Lung (tissue), 12 donors: ENCODE results near the gene TRIM41. TPM values are rescaled to one million over a fixed set of nuclear protein-coding genes. Genes with fewer than 3 reads are reported as not detected.

Experiments used
- ATAC-seq: fragments of 200-7000 bp; cut with Tn5 transposase; one replicate; pipeline ENCODE4 v1.9.1; 2020; ENCODE audit warnings: moderate number of reproducible peaks; ENCODE audit not compliant: insufficient read depth, low FRiP score
- DNase-seq, 3 donors: peaks; one replicate each; pipeline ENCODE4 v3.0.0-alpha.2; 2013 to 2017
- H3K27ac ChIP-seq, 2 donors: one replicate each; pipeline ENCODE4 v1.5.1; 2013; ENCODE audit warnings: mild to moderate bottlenecking in 2 of 2, moderate library complexity in 2 of 2, control low read depth in 1 of 2, inconsistent platforms in 1 of 2, low read depth in 1 of 2, low read length in 1 of 2
- H3K27me3 ChIP-seq, 3 donors: one replicate each; pipeline ENCODE4 v1.5.1; 2013; ENCODE audit warnings: low read length in 2 of 3; ENCODE audit not compliant: control insufficient read depth in 3 of 3, insufficient read depth in 3 of 3
- H3K36me3 ChIP-seq, 4 donors: one replicate each; pipeline ENCODE4 v1.5.1; 2013; ENCODE audit warnings: low read length in 4 of 4, mild to moderate bottlenecking in 1 of 4, moderate library complexity in 1 of 4; ENCODE audit not compliant: control insufficient read depth in 4 of 4, insufficient read depth in 4 of 4
- H3K4me1 ChIP-seq, 5 donors: one replicate each; pipeline ENCODE4 v1.5.1; 2013; ENCODE audit warnings: low read length in 5 of 5, mild to moderate bottlenecking in 2 of 5, moderate library complexity in 1 of 5; ENCODE audit not compliant: control insufficient read depth in 5 of 5, insufficient read depth in 5 of 5
- H3K4me3 ChIP-seq: one replicate; pipeline ENCODE4 v1.5.1; 2013; ENCODE audit warnings: mild to moderate bottlenecking, control low read depth, moderate library complexity
- H3K9ac ChIP-seq, 2 donors: one replicate each; pipeline ENCODE4 v1.5.1; 2013; ENCODE audit warnings: low read length in 2 of 2, control low read depth in 1 of 2; ENCODE audit not compliant: insufficient read depth in 1 of 2
- H3K9me3 ChIP-seq, 4 donors: one replicate each; pipeline ENCODE4 v1.5.1; 2013; ENCODE audit warnings: low read length in 3 of 4, mild to moderate bottlenecking in 1 of 4, moderate library complexity in 1 of 4; ENCODE audit not compliant: control insufficient read depth in 4 of 4, insufficient read depth in 3 of 4
- WGBS, 2 donors: extraction: QIAGEN DNeasy Blood & Tissue Kit; methylation state at CpG; one replicate each; pipeline ENCODE4 v1.1.7; 2013; 5-methylcytosine and 5-hydroxymethylcytosine counted together
- polyA plus RNA-seq, 2 donors: library from polyadenylated mRNA; stranded (reverse); fragments of 200-250 nt; gene quantifications; one replicate each; pipeline ENCODE4 v1.2.1, GENCODE V29; 2013
- total RNA-seq, 2 donors: library from RNA; depleted of rRNA in 1 of 2; stranded (reverse); fragments of >200 nt in 1 of 2; gene quantifications; one replicate each; pipeline ENCODE4 v1.2.1, GENCODE V29; 2014 to 2021
- TF ChIP-seq, protein P1 (sequence below): IDR thresholded peaks from 2 replicates; pipeline ENCODE4 v1.5.1; 2012; ENCODE audit warnings: mild to moderate bottlenecking; ENCODE audit errors: control extremely low read depth, extremely low read depth
- donor health status: control.
- donor health status: control.
- donor health status: Bipolar disorder and iron deficiency.
- donor health status: healthy.
- donor health status: DM: yes; HTN: yes; CAD: no.

The TRIM41 gene
- total and polyA plus RNA-seq, 4 donors: 13.1 to 38.6 (median 22.2) TPM

DNA sequence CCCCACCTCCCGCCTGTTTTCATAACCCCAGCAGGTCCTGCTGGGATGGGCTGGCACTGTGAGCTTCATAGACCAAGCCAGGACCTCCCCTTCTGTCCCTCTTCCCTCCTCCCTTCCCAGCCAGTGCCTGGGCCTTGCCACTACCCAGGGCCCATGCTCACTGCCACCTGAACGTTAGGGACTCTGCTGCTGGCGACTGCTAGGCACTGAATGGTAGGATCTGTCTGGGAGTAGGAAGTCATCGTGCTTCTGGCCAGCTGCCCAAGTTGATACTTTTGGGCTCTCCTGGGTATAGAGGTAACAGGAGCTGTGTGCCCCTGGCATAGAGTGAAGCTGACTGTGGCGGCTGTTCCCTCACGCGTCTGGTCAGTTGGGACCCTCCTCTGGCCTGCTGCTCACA is 8.4 kb downstream of the TRIM41 start:
- DNase-seq (no peak), ATAC-seq (no peak)
- Histone ChIP-seq H3K9me3 (no peaks in the 10 kb centered on the region), H3K9ac (no peak overlapping the region), H3K4me1 (no peaks in the 10 kb centered on the region), H3K36me3 (peaks cover 15 to 52% (median 39%) of the 10 kb centered on the region in 4 donors), H3K4me3 (no peak overlapping the region), H3K27ac (no peak overlapping the region), H3K27me3 (no peaks in the 10 kb centered on the region)
- 93 to 96% methylated on average over 7 of the region's 7 CpGs for WGBS, 2 donors
- TF ChIP-seq, protein P1, sequence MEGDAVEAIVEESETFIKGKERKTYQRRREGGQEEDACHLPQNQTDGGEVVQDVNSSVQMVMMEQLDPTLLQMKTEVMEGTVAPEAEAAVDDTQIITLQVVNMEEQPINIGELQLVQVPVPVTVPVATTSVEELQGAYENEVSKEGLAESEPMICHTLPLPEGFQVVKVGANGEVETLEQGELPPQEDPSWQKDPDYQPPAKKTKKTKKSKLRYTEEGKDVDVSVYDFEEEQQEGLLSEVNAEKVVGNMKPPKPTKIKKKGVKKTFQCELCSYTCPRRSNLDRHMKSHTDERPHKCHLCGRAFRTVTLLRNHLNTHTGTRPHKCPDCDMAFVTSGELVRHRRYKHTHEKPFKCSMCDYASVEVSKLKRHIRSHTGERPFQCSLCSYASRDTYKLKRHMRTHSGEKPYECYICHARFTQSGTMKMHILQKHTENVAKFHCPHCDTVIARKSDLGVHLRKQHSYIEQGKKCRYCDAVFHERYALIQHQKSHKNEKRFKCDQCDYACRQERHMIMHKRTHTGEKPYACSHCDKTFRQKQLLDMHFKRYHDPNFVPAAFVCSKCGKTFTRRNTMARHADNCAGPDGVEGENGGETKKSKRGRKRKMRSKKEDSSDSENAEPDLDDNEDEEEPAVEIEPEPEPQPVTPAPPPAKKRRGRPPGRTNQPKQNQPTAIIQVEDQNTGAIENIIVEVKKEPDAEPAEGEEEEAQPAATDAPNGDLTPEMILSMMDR: no peak

DNA sequence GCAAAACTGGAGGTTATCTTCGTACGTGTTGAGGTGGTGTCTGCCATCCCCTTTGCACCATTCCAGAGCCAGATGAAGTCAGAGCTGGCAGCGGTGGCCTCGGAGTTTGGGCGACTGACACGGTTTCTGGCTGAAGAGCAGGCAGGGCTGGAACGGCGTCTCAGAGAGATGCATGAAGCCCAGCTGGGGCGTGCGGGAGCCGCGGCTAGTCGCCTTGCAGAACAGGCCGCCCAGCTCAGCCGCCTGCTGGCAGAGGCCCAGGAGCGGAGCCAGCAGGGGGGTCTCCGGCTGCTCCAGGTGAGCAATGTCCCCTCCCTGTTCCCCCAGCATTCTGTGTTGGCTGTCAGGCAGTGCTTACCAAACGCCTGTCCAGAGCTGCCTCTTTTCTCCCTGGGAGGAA is 9.5 kb downstream of the TRIM41 start:
- no peak overlapping the region for H3K4me3 ChIP-seq
- H3K9me3 ChIP-seq: no peaks in the 10 kb centered on the region
- H3K4me1 ChIP-seq: no peaks in the 10 kb centered on the region
- DNase-seq (no peak), ATAC-seq (no peak)
- TF ChIP-seq, protein P1: no peak
- H3K9ac ChIP-seq: no peak overlapping the region
- no peaks in the 10 kb centered on the region for H3K27me3 ChIP-seq
- peak overlapping the region in 1 of 2 donors; percentile 32 for H3K27ac ChIP-seq
- 86 to 90% methylated on average over 18 of the region's 18 CpGs for WGBS, 2 donors
- H3K36me3 ChIP-seq: peaks cover 26 to 63% (median 49%) of the 10 kb centered on the region in 4 donors

DNA sequence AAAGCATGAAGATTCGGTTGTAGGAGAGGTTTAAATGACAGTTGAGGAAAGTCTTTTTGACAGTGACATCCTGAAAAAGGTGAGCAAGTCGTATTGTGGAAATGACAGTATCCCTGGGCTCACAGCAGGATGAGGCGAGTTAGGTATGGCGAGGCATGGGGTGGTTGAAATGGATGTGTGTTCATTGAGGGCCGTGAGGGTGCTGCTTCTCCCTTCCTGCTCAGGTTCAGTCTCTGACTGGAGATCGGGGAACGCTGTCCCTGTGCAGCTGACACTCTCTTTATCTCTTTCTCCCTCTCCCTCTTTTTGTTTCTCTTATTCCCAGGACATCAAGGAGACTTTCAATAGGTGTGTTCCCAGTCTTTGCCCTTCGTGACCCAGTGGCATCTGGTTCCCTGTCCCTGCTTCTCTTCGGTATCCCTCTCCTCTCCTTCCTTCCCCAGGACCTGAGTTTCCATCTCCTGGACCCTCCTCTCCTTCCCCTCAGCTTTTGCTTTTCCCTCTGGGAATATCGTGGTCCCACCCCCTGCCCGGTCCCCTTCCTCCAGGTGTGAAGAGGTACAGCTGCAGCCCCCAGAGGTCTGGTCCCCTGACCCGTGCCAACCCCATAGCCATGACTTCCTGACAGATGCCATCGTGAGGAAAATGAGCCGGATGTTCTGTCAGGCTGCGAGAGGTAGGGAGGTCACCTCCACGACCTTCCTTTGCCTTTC is 10.2 kb downstream of the TRIM41 start:
- Histone ChIP-seq H3K9ac (no peak overlapping the region), H3K27me3 (no peaks in the 10 kb centered on the region), H3K4me3 (no peak overlapping the region), H3K36me3 (peaks cover 33 to 68% (median 55%) of the 10 kb centered on the region in 4 donors), H3K4me1 (no peaks in the 10 kb centered on the region), H3K9me3 (no peaks in the 10 kb centered on the region), H3K27ac (no peak overlapping the region)
- TF ChIP-seq, protein P1: no peak
- WGBS, 2 donors: 85 to 86% methylated on average over 16 of the region's 16 CpGs
- DNase-seq (no peak), ATAC-seq (no peak)
